ENCODE data around the gene RAPGEF2.

RAPGEF2 gene

DNA sequence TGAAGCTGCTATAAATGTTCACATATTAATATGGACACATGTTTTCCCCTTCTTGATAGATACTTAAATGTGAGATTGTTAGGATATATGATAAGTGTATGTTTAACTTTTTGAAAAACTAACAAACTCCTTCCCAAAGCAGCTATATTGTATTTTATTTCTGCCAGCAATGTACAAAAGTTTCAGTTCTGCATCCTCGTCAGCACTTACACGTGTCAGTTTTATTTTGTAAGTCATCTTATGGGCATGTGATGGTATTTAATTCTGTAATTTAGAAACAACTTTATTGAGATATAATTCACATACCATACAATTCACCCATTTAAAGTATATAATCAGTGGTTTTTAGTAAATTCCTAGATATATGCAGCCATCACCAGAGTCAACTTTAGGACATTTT, 31.6 kb downstream of the RAPGEF2 start:
- in situ Hi-C loops (cut with HindIII; ENCODE audit: low sequenced_read_pairs) = no loop called here

DNA sequence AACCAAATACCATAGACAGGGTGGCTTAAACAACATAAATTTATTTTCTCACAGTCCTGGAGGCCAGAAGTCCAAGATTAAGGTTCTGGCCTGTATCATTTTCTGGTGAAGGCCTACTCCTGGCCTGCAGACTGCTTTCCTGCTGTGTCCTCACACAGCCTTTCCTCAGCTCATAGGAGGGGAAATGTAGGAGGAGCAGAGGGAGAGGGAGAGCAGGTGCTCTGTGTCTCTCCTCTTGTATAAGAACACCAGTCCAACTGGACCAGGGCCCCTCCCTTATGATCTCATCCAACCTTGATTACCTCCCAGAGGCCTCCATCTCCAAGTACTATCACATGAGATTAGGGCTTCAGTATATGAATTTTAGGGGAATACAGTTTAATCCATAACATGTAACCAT, 34.3 kb downstream of the RAPGEF2 start:
- in situ Hi-C loops (cut with HindIII; ENCODE audit: low sequenced_read_pairs) = no loop called here

DNA sequence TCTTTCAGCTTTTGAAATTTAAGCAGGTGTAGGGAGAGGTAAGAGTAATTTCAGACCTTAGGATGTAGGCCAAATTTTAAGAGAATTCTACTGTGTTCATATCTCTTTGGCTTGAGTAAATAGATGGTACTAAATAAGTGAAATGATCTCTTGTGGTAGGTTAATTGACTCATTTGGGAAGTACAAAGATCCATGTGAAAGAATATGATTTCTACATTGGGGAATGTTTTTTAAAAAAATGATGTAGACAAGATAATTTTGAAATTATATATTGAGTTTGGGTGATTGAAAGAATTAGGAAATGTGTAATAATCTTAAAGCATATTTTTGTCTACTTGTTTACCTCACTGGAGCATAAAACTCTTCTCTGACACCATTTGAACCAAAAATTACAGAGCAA, 35.6 kb downstream of the RAPGEF2 start:
- in situ Hi-C loops (cut with HindIII; ENCODE audit: low sequenced_read_pairs) = no loop called here

DNA sequence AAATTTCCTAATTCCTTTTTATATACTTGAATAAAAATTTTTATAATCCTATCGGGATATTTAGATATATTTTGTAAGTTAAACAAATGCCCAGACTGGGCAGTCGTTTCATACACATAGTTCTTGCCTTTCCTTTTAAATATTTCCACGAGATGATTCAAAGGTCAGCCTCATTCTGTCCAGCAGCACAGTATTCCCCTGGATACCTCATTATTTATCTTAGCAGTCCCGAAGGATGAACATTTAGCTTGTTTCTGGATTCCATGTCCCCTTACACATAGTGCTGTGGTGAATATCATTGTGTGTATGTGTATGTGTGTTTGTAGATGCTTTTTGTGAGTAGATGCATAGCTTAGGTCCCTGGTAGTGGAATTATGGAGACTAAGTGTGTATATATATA, 38.3 kb downstream of the RAPGEF2 start:
- in situ Hi-C loops (cut with HindIII; ENCODE audit: low sequenced_read_pairs) = no loop called here

DNA sequence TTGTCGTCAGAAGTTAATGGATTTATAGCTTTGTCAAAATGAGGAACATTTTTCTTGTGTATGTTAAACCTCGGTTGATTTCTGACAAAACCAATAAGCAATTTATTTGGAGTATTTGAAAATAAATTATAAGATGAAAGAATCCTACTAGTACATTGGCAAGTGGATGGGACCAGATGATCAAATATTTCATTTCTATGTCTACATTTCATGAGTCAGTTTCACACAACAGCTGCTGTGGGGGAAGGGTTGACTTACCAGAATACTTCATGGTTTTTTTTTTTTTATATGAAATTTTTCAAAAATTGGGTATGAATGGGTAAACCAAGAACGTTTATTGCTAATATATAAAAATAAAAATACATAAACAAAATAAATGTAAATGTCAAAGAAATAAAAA, 39.4 kb downstream of the RAPGEF2 start:
- in situ Hi-C loops (cut with HindIII; ENCODE audit: low sequenced_read_pairs) = no loop called here

DNA sequence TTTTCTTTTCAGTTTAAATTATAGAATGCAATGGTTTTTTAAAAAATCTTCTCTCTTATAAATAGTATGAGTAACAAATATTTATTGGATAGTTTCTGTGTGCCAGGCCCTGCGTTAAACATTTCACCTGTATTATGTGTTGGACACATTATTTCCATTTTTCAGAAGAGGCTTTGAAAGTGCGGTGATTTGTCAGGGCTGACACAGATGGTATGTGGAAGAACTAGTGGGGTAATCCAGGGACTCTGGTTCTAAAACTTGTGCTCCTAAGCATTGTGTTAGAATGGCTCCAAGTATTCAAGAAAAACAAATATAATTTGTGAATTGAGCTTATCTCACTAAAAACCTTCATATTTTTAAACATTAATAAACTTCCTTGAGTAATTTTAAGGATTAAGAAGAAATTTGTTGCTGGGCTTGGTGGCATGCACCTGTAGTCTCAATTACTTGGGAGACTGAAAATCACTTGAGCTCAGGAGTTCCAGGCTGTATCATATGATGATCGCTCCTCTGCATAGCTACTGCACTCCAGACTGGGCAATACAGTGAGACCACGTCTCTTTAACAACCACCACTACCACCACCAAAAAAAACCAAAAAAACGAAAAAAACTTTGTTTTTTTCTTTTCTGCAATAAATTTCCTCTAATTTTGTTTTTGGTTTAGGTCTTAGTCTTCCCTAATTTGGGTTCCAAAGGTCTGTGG, 40.0 kb downstream of the RAPGEF2 start:
- in situ Hi-C loops (cut with HindIII; ENCODE audit: low sequenced_read_pairs) = no loop called here

DNA sequence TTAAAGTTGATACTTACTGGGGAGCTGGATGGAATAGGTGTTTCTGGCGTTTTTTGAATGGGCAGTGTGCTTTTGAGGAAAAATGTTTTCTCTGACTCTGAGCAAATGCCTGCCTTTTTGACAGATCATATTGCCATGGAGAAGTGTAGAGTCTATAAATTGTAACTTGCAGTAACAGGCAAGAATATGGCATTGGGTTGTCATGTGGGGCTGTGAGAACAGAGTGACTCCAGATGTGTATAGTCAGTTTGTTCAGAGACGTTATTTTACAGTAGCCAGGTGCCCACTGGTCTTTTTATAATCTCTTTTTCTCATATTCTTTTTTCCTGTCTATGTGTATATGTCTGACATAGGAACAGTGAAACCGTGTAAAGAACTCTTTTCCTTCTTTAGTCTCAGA, 40.8 kb downstream of the RAPGEF2 start:
- in situ Hi-C loops (cut with HindIII; ENCODE audit: low sequenced_read_pairs) = no loop called here

DNA sequence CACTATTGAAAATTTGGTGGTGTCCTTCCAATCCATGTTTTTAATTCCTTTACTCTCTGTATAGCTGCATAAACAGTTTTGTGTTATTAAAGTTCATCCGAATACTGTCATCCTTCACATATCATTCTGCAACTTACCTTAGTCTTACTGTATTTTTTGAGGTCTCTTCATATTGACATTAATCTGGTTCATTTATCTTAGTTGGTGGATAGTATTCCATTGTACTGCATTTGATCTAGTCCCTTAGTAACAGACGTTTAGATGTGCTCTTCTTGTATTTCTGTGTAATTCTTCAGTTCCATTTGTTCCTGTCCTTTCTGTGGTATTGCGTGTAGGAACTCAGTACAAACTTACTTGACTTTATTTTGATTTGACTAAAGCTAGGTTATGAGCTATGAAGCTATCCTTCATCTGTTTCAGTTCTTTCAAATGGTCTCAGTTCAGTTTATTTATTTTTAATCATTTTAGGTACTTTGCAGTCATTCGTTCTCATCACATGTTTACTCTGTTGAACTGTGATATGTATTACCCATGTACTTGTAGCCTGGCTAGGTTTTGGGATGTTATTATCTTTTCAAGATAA, 41.3 kb downstream of the RAPGEF2 start:
- in situ Hi-C loops (cut with HindIII; ENCODE audit: low sequenced_read_pairs) = no loop called here

DNA sequence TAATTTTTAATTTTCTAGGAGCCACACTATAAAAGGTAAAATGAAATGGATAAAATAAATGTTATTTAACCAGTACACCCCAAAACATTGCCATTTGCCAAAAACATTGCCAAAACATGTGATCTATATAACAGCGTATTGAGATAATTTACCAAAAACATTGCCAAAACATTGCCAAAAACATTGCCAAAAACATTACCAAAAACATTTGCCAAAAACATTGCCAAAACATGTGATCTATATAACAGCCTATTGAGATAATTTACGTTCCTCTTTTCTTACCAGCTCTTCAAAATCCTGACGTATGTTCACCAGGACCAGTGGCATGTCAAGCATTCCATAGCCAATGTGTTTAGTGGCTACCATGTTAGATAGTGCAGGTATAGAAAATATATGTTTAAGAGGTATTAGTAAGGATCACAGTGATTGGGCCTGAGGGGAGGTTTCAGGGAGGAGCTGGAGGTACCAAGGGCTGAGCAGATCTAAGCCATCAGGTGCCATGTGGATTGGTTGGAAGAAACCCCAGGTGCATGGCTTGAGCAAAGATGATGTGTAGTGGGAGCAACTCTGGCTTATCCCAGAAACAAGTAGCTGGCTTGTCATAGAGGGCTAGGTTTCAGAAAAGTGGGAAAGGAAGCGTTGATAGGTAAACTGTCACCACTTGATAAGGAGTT, 42.6 kb downstream of the RAPGEF2 start:
- in situ Hi-C loops (cut with HindIII; ENCODE audit: low sequenced_read_pairs) = no loop called here

DNA sequence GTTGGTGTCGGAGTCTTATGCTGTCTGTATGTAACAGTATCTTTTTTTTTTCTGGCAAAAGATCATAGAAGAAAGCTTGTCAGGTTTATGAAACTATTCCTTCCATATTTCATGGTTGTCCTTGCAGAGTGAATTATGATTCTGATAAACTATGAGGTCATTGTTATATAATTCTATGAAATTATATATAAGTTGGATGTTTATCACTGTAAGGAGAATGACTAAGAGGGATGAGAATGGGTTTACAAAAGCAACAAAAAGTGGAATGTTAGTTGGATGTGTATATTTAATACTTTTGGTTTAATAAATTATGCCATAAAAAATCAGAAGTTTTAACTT, 43.1 kb downstream of the RAPGEF2 start:
- in situ Hi-C loops (cut with HindIII; ENCODE audit: low sequenced_read_pairs) = no loop called here

DNA sequence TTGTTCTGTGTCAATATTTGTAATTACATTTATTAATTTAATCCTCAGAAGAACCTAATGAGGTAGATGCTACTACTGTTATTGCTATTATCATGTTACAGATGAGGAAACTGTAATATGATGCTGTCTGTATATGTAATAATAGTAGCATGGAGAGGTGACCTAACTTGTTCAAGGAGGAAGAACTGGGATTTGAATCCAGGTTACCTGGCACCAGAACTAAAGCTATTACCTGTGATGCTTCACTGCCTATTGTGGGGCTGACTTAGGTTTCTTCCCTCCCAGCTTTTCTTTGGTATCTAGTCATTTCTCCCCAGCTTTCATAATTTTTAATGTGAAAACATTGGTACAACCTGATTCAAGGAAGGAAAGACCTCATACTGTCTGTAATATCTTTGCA, 43.6 kb downstream of the RAPGEF2 start:
- in situ Hi-C loops (cut with HindIII; ENCODE audit: low sequenced_read_pairs) = no loop called here

DNA sequence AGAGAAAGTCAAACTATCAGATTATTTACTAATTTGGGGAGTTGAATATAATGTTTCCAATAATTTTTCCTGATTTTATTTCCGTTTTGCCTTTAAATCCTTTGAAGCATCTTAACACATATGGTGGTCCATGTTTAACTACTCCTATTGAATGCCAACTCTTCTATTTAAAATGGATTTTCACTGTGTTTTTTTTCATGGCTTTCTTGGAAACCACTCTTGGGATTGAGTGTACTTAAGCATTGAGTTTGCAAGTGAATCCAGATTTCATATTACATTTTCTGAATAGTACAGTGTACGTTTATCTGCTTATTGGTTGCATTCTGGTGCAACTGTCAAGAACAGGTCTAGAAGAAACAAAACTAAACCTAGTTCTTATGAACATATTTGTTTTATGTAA, 45.6 kb downstream of the RAPGEF2 start:
- in situ Hi-C loops (cut with HindIII; ENCODE audit: low sequenced_read_pairs) = no loop called here

DNA sequence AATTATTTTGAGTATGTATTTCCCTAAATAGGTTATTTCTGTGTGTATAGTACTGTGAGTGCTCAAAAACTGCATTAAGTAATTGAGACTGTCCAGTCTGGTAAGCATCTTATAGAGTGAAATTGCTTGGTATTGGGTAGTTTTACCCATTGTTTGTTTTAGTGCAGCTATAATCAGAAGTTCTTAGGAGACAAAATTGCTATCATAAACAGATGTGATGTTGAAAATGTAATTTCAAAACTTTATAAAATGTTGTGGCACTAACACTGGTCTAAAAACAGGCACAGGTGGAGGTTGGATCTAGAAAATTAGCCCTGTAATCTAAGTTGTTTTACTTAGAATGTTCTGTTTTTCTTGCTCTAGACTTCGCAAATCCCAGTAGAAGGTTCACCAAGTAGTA, 46.8 kb downstream of the RAPGEF2 start:
- in situ Hi-C loops (cut with HindIII; ENCODE audit: low sequenced_read_pairs) = no loop called here

DNA sequence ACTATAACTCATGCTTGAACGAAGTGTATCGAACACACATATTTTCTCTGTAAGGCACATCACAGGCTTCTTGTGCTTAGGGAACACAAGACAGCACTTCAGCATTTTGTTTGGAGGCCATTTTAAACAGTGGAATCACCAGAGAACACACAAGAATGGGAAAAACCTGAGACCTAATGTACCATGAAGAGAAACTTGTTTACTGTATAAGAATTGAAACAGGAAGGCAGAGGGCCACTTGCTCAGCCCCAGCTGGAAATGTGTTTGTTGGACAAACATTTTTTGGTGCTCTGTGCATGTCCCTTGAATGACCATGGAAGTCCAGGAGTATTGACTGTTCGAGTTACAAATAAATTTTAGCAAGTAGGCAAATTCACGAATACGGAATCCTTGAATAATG, 47.5 kb downstream of the RAPGEF2 start:
- in situ Hi-C loops (cut with HindIII; ENCODE audit: low sequenced_read_pairs) = no loop called here

DNA sequence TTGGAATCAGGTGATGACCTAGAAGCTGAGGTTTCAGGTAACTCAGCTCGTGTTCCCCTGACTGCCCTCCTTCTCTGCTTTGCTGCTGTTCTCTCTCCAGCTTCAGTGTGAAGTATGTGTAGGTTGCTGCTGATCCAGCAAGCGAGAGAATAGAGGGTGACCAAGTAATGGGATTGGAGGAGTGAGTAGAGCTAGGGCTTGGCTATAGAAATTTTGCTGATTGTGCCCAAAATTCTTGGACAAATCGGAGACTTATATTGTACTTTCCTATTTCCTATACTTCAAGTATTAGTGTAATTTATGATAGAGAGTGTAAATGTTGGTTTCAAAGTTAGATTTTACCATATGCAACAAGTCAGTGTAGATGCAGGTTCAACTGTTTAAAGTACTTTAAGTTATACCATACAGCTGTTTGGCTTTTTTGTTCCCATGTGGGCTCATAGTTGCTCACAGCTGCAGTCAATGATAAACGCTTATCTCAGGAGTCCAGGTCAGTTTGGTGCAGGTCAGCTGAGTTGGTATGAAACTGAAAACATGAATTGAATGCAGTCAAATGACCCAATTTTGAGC, 48.0 kb downstream of the RAPGEF2 start:
- in situ Hi-C loops (cut with HindIII; ENCODE audit: low sequenced_read_pairs) = no loop called here

DNA sequence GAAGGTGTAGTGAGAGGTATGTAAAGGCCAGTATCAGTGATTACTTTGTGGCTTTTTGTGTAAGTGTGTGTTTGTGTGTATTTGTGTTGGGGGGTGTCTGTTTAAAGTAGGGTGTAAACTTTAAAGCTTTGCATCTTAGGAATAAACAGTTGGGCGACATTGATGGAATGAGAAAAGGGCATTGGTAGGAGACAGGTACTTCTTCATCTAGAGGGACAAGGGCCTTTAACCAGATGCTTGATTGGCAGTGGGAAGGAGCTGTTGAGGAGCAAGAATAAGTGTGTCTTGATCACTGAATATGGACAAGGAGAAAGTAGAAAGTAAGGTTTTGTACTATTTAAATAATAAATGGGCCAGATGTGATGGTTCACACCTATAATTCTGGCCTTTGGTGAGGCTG, 48.8 kb downstream of the RAPGEF2 start:
- in situ Hi-C loops (cut with HindIII; ENCODE audit: low sequenced_read_pairs) = no loop called here

DNA sequence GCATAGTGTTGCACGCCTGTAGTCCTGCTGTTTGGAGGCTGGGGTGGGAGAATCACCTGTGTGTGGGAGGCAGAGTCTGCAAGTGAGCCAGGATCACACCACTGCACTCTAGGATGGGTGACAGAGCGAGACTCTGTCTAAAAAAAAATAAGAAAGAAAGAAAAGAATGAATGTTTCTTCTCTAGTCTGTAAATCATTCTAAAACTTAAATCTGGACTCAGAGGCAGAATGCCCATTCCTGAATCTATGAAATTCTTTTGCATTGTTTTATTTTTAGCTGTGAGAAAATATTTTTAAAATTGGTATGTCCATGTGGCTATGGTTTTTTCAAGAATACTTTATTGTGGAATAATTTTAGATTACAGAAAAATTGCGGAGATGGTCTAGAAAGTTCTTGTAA, 49.3 kb downstream of the RAPGEF2 start:
- in situ Hi-C loops (cut with HindIII; ENCODE audit: low sequenced_read_pairs) = no loop called here

DNA sequence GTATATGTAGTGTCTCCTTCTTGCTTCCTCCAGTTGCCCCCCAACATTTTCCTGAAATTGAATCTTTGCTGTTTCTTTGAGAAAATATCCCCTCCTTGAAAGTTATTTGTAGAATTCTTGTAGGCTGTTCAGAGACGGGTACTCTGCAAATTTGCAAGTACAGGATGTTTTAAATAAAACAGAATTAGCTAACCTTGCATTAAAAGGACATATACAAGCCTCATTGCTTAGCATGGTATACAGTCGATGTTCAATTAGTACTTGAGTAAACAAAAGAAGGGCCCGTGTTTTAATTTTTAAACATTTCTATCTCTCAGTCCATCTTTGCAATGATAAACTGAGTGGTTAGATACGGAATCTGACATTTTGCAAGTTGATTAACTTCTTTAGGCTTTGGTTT, 50.8 kb downstream of the RAPGEF2 start:
- in situ Hi-C loops (cut with HindIII; ENCODE audit: low sequenced_read_pairs) = no loop called here

DNA sequence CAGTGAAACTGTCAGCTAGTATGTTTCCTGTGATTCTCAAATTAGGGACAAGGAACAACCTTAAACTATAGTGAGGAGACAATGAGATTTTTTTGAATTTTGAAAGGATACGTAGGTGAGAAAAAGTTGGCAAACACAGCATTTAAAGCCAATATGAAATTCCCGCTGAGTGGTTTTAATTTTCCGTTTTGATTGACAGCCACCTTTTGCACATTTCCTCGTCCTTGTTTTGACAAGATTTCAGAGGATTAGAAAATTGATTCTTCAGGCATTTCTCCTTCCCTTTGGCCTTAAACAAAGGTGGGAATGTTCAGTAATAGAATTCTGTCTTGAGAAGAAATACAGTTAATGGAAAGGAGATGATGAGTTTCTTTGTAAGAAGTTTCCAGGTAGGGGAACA, 52.2 kb downstream of the RAPGEF2 start:
- in situ Hi-C loops (cut with HindIII; ENCODE audit: low sequenced_read_pairs) = no loop called here

DNA sequence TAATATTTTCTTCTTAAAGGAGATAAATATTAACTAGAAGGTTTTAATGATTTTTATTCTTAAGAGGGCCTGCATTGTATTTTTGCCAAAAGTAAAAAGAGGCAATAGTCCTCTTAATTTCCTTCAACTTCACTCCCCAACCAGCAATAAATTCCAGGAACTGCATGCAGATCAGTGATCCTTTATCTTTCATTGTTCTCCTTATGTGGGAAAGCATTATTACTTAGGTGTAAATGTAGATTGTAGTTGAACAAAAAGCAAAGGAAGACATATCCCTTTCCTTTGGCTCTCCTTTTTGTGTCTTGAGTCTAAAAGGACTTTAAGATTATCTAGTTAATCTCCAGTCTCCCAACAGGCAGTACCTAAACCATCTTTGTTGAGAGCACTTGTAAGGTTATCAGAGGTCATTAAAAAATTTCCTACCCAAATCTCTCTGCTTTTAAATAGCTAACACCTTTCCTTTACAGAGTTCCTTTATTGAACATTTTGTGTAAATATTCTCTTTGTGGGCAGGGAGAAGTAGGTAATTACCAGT, 55.3 kb downstream of the RAPGEF2 start:
- in situ Hi-C loops (cut with HindIII; ENCODE audit: low sequenced_read_pairs) = no loop called here

DNA sequence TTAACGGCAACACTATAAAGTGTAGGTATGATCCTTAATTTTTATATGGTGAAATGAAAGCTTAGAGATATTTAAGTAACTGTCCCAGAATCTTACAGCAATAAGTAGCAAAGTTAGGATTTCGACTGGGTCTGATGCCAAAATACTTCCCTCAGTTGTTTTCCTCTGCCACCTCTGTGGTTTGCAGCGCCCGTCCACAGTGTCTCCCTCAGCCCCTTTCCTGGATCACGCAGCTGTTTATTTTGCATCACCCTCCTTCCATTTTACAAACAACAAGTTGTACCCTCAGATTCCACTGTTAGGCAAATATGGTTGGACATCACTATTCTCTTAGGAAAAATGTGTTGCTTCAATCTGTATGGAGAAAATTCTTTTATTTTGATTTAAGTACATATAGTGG, 56.1 kb downstream of the RAPGEF2 start:
- in situ Hi-C loops (cut with HindIII; ENCODE audit: low sequenced_read_pairs) = no loop called here

DNA sequence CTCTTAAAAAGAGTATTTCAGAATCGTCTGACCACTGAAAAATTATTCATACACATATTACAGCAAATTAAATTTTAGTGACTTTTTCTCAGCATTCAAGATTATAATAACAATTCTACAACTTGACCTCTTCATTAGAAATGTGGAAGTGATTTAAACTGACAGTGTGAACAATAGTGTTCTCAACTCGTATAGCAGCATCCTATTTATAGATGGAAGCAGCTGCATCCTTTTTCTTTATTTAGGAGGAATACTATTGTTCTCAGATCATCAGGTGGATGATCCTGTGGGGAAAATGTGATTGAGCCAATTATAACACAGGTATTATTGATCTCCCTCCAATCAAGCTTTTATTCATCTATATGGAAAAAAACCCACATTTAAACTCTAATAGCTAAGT, 56.7 kb downstream of the RAPGEF2 start:
- in situ Hi-C loops (cut with HindIII; ENCODE audit: low sequenced_read_pairs) = no loop called here
